ENCODE results near the gene HS3ST6. TPM values are rescaled to one million over a fixed set of nuclear protein-coding genes. Genes with fewer than 3 reads are reported as not detected.

The HS3ST6 gene
- total RNA-seq, 3 donors from 2014 or later, result 2.5 to 3.1 (median 2.6) TPM

DNA sequence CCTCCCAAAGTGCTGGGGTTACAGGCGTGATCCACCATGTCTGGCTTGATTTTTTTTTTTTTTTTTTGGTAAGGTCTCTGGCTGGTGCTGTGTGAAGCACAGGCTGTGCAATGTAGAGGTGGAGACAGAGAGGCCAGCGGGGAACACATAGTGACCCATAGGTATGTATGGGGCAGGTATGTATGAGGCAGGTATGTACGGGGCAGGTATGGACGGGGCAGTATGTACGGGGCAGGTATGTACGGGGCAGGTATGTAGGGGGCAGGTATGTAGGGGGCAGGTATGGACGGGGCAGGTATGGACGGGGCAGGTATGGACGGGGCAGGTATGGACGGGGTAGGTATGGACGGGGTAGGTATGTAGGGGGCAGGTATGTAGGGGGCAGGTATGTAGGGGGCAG, 31.3 kb upstream of the HS3ST6 start:
- no peak for ATAC-seq
- DNase-seq, result no peak
- intact Hi-C loops (cut with DNase I, micrococcal nuclease), result no loop called here
- Histone ChIP-seq H3K9me3 (no peaks in the 10 kb centered on the region), H3K36me3 (ENCODE audit: low read depth) (no peaks in the 10 kb centered on the region), H3K4me3 (no peak overlapping the region), H3K4me1 (ENCODE audit: low read depth) (no peaks in the 10 kb centered on the region)
- no peak for TF ChIP-seq CTCF (IDR thresholded peaks at IDR 0.05)

DNA sequence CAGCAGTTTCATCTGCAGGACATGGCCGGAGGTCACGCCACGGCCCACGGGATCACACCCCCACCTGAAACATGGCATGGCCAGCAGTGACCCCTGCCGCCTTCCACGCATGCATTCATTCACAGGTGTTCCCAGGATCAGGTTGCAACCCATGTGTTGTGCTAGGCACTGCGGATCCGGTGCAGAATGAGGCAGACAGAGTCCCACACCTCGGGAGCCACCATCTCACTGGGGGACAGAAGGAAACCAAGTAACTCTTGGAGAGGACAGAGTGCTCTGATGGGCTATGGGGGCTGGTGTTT, 29.1 kb upstream of the HS3ST6 start:
- Histone ChIP-seq H3K36me3 (ENCODE audit: low read depth) (no peaks in the 10 kb centered on the region), H3K9me3 (no peaks in the 10 kb centered on the region), H3K4me3 (no peak overlapping the region), H3K4me1 (ENCODE audit: low read depth) (peaks cover 9% of the 10 kb centered on the region)
- DNase-seq (no peak), ATAC-seq (no peak)
- no peak for TF ChIP-seq CTCF (IDR thresholded peaks at IDR 0.05)
- intact Hi-C loops (cut with DNase I, micrococcal nuclease), result no loop called here

DNA sequence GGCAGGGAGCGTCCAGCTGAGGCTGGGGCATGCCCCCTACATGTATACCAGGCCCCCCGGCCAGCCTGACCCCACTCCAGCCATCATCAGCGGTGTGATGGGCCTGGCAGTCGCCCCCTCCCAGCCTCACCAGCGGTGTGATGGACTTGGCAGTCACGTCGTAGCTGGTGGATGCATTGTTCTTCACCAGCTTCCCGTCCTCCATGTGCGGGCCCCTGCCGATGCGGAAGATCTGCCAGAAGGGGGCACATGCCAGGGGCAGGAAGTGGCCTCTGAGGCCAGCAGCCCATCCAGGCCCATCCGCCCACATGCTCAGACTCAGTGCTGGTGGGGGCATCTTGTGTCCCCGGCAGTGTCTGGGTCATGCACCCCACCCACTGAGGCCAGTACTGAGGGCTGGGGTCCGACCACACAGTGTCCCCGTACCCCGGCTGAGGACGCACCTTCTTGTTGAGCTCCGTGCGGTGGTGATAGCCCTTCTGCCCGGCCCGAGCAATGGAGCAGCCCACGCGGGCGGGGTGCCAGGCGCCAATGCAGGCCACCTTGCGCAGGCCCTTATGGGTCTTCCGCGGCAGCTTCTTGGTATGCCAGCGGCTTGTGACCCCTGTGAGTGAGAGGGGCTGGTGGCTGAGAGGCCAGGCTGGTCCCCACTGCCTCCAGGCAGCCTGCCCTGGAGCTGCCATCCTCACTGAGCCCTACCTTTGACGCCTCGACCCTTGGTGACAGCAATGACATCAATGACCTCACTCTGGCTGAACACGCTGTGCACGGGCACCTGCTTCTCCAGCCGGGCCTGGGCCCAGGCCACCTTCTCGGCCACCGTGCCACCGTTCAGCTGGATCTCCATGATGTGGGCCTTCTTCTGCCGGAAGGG, 28.5 kb upstream of the HS3ST6 start:
- intact Hi-C loops (cut with DNase I, micrococcal nuclease), result no loop called here
- no peak for DNase-seq
- peaks cover 14% of the 10 kb centered on the region for H3K4me1 ChIP-seq (ENCODE audit: low read depth)

DNA sequence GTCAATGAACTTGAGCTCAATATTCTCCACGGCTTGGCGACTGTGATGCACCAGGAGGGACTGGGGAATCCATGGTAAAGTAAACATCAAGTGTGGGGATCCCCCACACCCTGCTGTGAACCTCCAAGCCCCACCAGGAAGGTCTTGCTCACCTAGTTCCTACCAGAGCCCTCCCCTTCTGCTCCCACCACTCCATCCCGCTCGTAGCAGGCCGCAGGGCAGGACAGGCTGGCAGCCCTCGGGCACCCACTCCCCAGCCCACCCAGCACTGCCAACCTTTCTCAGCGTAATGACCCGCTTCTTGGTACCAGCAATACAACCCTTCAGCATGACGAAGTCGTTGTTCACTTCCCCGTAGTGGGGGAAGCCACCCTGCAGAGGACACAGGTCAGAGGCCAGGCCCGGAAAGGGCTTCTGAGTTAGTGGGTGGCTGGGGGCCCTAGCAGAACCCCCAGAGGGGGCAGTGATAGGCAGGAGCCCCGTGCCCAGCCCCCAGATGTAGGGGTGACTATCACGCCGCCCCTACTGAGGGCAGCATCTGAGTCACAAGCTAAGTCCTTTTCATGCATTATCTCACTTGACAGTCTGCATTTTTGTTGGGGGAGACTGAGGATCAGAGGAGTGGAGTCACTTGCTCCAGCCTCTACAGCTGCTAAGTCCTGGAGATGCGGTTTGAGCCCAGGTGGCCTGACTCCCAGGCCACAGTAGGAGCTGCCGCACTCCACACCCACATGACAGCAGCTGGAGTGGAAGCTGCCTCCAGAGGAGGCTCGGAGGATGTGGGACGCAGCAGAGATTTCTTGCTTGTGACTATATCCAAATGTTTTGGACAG, 27.6 kb upstream of the HS3ST6 start:
- Histone ChIP-seq H3K4me3 (no peak overlapping the region), H3K36me3 (ENCODE audit: low read depth) (no peaks in the 10 kb centered on the region), H3K9me3 (no peaks in the 10 kb centered on the region), H3K4me1 (ENCODE audit: low read depth) (peaks cover 24% of the 10 kb centered on the region)
- ATAC-seq (no peak), DNase-seq (no peak)
- no peak for TF ChIP-seq CTCF (IDR thresholded peaks at IDR 0.05)
- intact Hi-C loops (cut with DNase I, micrococcal nuclease), result no loop called here

More for the DNA sequence above, 28.5 kb upstream of the HS3ST6 start:
- no peaks in the 10 kb centered on the region for H3K36me3 ChIP-seq (ENCODE audit: low read depth)
- TF ChIP-seq CTCF (IDR thresholded peaks at IDR 0.05), result no peak
- H3K9me3 ChIP-seq, result no peaks in the 10 kb centered on the region
- no peak for ATAC-seq
- H3K4me3 ChIP-seq, result no peak overlapping the region

DNA sequence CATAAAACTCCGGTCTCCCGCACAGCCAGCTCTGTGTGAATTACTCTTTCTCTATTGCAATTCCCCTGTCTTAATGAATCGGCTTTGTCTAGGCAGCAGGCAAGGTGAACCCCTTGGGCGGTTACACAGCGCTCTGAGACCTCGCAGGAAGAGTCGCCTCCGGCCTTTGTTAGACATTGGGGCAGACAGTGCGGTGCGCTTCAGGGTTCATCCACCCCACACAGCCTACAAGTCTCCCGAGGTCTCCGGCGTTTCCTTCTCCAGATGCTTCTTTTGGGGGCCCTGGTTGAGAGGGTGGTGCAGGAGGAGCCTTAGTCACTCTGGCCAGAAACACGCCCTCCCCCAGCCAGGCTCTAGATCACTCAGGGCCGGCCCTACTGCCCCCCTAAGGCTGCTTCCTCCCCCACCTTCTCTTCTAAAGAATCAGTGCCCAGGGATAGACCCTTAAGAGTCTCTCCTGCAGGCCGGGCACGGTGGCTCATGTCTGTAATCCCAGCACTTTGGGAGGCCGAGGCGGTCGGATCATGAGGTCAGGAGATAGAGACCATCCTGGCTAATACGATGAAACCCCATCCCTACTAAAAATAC, 26.5 kb upstream of the HS3ST6 start:
- DNase-seq (no peak), ATAC-seq (no peak)
- no peak for TF ChIP-seq CTCF (IDR thresholded peaks at IDR 0.05)
- Histone ChIP-seq H3K36me3 (ENCODE audit: low read depth) (no peaks in the 10 kb centered on the region), H3K9me3 (no peaks in the 10 kb centered on the region), H3K4me3 (no peak overlapping the region), H3K4me1 (ENCODE audit: low read depth) (peaks cover 35% of the 10 kb centered on the region)
- intact Hi-C loops (cut with DNase I, micrococcal nuclease), result no loop called here
